ENCODE data around the gene ZNRF2. TPM values are rescaled to one million over a fixed set of nuclear protein-coding genes. Genes with fewer than 3 reads are reported as not detected.
"Not testable (repeated sequence)": the region's sequence is repeated elsewhere in the genome, so short reads cannot be mapped to it uniquely, and the experiment has no call there.

ZNRF2 gene
- total RNA-seq, 2 donors from 2014 or later: 36.1 to 42.5 TPM

DNA sequence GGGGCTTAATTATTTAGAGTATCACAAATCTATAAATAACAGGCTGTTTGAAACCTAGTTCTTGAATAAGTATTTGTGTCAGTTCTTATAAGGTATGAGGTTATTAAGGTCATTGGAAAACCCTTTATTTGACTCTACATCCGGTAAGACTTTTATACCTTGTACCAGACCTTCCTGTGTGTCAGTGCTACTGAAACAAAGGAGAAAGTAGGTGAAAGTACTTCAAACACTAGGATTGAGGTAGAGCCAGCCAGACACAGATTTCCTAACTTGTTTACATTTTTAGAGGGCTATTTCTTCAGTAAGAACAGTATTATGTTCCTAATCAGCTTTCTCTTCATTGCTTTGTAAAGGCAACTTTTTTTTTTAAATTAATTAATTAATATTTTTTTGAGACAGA, 93.9 kb downstream of the ZNRF2 start:
- intact Hi-C loops (cut with DNase I): no loop called here
- 79 to 92% methylated on average over 1 of the region's 1 CpG for WGBS, 2 donors
- Histone ChIP-seq H3K27ac (no peak overlapping the region), H3K27me3 (no peaks in the 10 kb centered on the region), H3K4me3 (no peak overlapping the region), H3K36me3 (replicated peaks in 1 of 2; ENCODE audit: insufficient read depth in 1 of 2, low read depth in 2 of 2) (no peaks in the 10 kb centered on the region), H3K4me1 (no peaks in the 10 kb centered on the region), H3K9me3 (no peaks in the 10 kb centered on the region)
- TF ChIP-seq, protein P1, sequence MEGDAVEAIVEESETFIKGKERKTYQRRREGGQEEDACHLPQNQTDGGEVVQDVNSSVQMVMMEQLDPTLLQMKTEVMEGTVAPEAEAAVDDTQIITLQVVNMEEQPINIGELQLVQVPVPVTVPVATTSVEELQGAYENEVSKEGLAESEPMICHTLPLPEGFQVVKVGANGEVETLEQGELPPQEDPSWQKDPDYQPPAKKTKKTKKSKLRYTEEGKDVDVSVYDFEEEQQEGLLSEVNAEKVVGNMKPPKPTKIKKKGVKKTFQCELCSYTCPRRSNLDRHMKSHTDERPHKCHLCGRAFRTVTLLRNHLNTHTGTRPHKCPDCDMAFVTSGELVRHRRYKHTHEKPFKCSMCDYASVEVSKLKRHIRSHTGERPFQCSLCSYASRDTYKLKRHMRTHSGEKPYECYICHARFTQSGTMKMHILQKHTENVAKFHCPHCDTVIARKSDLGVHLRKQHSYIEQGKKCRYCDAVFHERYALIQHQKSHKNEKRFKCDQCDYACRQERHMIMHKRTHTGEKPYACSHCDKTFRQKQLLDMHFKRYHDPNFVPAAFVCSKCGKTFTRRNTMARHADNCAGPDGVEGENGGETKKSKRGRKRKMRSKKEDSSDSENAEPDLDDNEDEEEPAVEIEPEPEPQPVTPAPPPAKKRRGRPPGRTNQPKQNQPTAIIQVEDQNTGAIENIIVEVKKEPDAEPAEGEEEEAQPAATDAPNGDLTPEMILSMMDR (IDR thresholded peaks at IDR 0.05): no peak
- TF ChIP-seq POLR2A (IDR thresholded peaks at IDR 0.05): no peak
- no peak for ATAC-seq
- DNase-seq: no peak

DNA sequence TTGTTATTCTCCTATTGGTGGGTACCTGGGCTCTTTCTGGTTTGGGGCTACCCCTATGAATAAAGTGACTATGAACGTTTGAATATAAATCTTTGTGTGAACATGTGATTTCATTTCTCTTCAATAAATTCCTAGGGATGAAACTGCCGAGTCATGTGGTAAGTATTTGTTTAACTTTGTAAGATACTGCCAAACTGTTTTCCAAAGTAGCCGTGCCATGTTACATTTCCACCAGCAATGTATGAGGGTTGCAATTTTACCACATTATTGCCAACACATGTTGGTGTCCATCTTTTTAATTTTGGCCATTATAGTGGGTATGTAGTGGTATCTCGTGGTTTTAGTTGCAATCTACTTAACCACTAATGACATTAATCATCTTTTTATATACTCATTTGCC, 94.7 kb downstream of the ZNRF2 start:
- no peaks in the 10 kb centered on the region for H3K9me3 ChIP-seq
- no peaks in the 10 kb centered on the region for H3K36me3 ChIP-seq (replicated peaks in 1 of 2; ENCODE audit: insufficient read depth in 1 of 2, low read depth in 2 of 2)
- no peaks in the 10 kb centered on the region for H3K4me1 ChIP-seq
- no peaks in the 10 kb centered on the region for H3K27me3 ChIP-seq
- ATAC-seq (no peak), DNase-seq (no peak)
- no peak overlapping the region for H3K4me3 ChIP-seq
- 56 to 61% methylated on average over 4 of the region's 4 CpGs for WGBS, 2 donors
- TF ChIP-seq POLR2A (IDR thresholded peaks at IDR 0.05): no peak
- TF ChIP-seq, protein P1 (IDR thresholded peaks at IDR 0.05): no peak
- no peak overlapping the region for H3K27ac ChIP-seq
- intact Hi-C loops (cut with DNase I): no loop called here

GRCh38 chr7:30379741-30380140, 95.3 kb downstream of the ZNRF2 start:
- Histone ChIP-seq H3K9me3 (no peaks in the 10 kb centered on the region), H3K4me1 (no peaks in the 10 kb centered on the region), H3K4me3 (no peak overlapping the region), H3K27ac (no peak overlapping the region), H3K27me3 (no peaks in the 10 kb centered on the region), H3K36me3 (replicated peaks in 1 of 2; ENCODE audit: insufficient read depth in 1 of 2, low read depth in 2 of 2) (no peaks in the 10 kb centered on the region)
- no peak for ATAC-seq
- 54 to 63% methylated on average over 4 of the region's 4 CpGs for WGBS, 2 donors
- intact Hi-C loops (cut with DNase I): no loop called here
- no peak for TF ChIP-seq POLR2A (IDR thresholded peaks at IDR 0.05)
- TF ChIP-seq, protein P1 (IDR thresholded peaks at IDR 0.05): no peak
- no peak for DNase-seq

GRCh38 chr7:30380294-30380693, 95.9 kb downstream of the ZNRF2 start:
- Histone ChIP-seq H3K36me3 (replicated peaks in 1 of 2; ENCODE audit: insufficient read depth in 1 of 2, low read depth in 2 of 2) (no peaks in the 10 kb centered on the region), H3K4me3 (no peak overlapping the region), H3K27ac (no peak overlapping the region), H3K27me3 (no peaks in the 10 kb centered on the region), H3K9me3 (no peaks in the 10 kb centered on the region), H3K4me1 (no peaks in the 10 kb centered on the region)
- WGBS, 2 donors: 73 to 80% methylated on average over 2 of the region's 2 CpGs
- DNase-seq (no peak), ATAC-seq (no peak)
- TF ChIP-seq, protein P1 (IDR thresholded peaks at IDR 0.05): no peak
- no peak for TF ChIP-seq POLR2A (IDR thresholded peaks at IDR 0.05)
- intact Hi-C loops (cut with DNase I): no loop called here

DNA sequence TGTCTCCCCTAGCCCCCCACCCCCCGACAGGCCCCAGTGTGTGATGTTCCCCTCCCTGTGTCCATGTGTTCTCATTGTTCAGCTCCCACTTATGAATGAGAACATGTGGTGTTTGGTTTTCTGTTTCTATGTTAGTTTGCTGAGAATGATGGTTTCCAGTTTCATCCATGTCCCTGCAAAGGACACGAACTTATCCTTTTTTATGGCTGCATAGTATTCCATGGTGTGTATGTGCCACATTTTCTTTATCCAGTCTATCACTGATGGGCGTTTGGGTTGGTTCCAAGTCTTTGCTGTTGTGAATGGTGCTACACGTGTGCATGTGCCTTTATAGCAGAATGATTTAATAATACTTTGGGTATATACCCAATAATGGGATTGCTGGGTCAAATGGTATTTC, 96.4 kb downstream of the ZNRF2 start:
- H3K36me3 ChIP-seq (replicated peaks in 1 of 2; ENCODE audit: insufficient read depth in 1 of 2, low read depth in 2 of 2); H3K27ac ChIP-seq; DNase-seq; intact Hi-C loops (cut with DNase I); H3K9me3 ChIP-seq; ATAC-seq; H3K4me1 ChIP-seq; H3K27me3 ChIP-seq; H3K4me3 ChIP-seq: not testable (repeated sequence)
- WGBS, 2 donors: 82 to 86% methylated on average over 4 of the region's 4 CpGs

Data from body of pancreas (tissue), 4 donors.